CD4-positive, alpha-beta T cell treated with Interleukin-10 for 1 hour (primary cell): ENCODE measurements around the gene VRK3.
A peak's percentile ranks its signal among the peaks of the same experiment; 100 is the strongest.
"Not testable (repeated sequence)": the region's sequence is repeated elsewhere in the genome, so short reads cannot be mapped to it uniquely, and the experiment has no call there.

Experiments used
- DNase-seq: peaks from one replicate; pipeline ENCODE4 v3.0.0-alpha.2; 2020

Gene VRK3

GRCh38 chr19:49953416-49953815, 71.8 kb downstream of the VRK3 start:
- no peak for DNase-seq

- no peak for DNase-seq
Measured at GRCh38 chr19:49952906-49953305, 72.3 kb downstream of the VRK3 start.

GRCh38 chr19:49952479-49952836, 72.7 kb downstream of the VRK3 start:
- DNase-seq, result no peak

- DNase-seq, result no peak
Measured at GRCh38 chr19:49951806-49952478, 73.2 kb downstream of the VRK3 start.

GRCh38 chr19:49950956-49951526, 74.1 kb downstream of the VRK3 start:
- no peak for DNase-seq

GRCh38 chr19:49950590-49950948, 74.6 kb downstream of the VRK3 start:
- DNase-seq, result no peak

- DNase-seq, result no peak
Measured at GRCh38 chr19:49949742-49950589, 75.2 kb downstream of the VRK3 start.

GRCh38 chr19:49946415-49946814, 78.8 kb downstream of the VRK3 start:
- no peak for DNase-seq

- not testable (repeated sequence) for DNase-seq
Measured at GRCh38 chr19:49944567-49944966, 80.6 kb downstream of the VRK3 start.

- DNase-seq, result no peak
Measured at GRCh38 chr19:49940482-49940791, 84.7 kb downstream of the VRK3 start.

- DNase-seq, result no peak
Measured at GRCh38 chr19:49939721-49940481, 85.3 kb downstream of the VRK3 start.

- no peak for DNase-seq
Measured at GRCh38 chr19:49938662-49939061, 86.5 kb downstream of the VRK3 start.

- DNase-seq, result peak; percentile 78
Measured at GRCh38 chr19:49937750-49938381, 87.3 kb downstream of the VRK3 start.

GRCh38 chr19:49936549-49936948, 88.6 kb downstream of the VRK3 start:
- DNase-seq, result no peak

GRCh38 chr19:49933643-49934042, 91.5 kb downstream of the VRK3 start:
- DNase-seq, result no peak

- peak; percentile 61 for DNase-seq
Measured at GRCh38 chr19:49932731-49933131, 92.4 kb downstream of the VRK3 start.

GRCh38 chr19:49932041-49932451, 93.1 kb downstream of the VRK3 start:
- DNase-seq, result no peak

- DNase-seq, result no peak
Measured at GRCh38 chr19:49931293-49932040, 93.7 kb downstream of the VRK3 start.

GRCh38 chr19:49930483-49931011, 94.6 kb downstream of the VRK3 start:
- peak; percentile 26 for DNase-seq

- peak; percentile 97 for DNase-seq
Measured at GRCh38 chr19:49929611-49930482, 95.3 kb downstream of the VRK3 start.

GRCh38 chr19:49929121-49929610, 96.0 kb downstream of the VRK3 start, which contains the start of the genes ATF5 and NUP62:
Gene ATF5, plus strand, starts transcription at chr19:49929205. Its CDS starts 1,646 bp downstream, at chr19:49930851.
Gene NUP62, minus strand, starts transcription at chr19:49929504. Its CDS starts 19,697 bp downstream, at chr19:49909807.
- DNase-seq, result peak; percentile 91
